AG09309 (cell line): ENCODE measurements around the gene LRP1B.

Experiments
- DNase-seq: peaks from one replicate; pipeline ENCODE4 v3.0.0-alpha.2; 2010; ENCODE audit warnings: low read depth
- H3K4me3 ChIP-seq: 2 replicates; pipeline ENCODE4 v1.5.1; 2011; ENCODE audit warnings: mild to moderate bottlenecking, low read depth, low read length, moderate library complexity; ENCODE audit not compliant: control insufficient read depth
- CTCF ChIP-seq: IDR thresholded peaks from 2 replicates; pipeline ENCODE4 v1.5.1; 2011; ENCODE audit warnings: mild to moderate bottlenecking, low read depth, low read length, inconsistent platforms; ENCODE audit not compliant: insufficient read depth, control insufficient read depth; ENCODE audit errors: missing control alignments

The LRP1B gene

GRCh38 chr2:140316345-140316744, 1814.5 kb downstream of the LRP1B start:
- DNase-seq = no peak
- TF ChIP-seq CTCF = no peak
- H3K4me3 ChIP-seq = no peak overlapping the region

- TF ChIP-seq CTCF = no peak
- H3K4me3 ChIP-seq = no peak overlapping the region
- no peak for DNase-seq
Observed at GRCh38 chr2:140311905-140312304, 1818.9 kb downstream of the LRP1B start.

- TF ChIP-seq CTCF = no peak
- no peak overlapping the region for H3K4me3 ChIP-seq
Observed at GRCh38 chr2:140308706-140309105, 1822.1 kb downstream of the LRP1B start.

GRCh38 chr2:140307532-140307931, 1823.3 kb downstream of the LRP1B start:
- no peak overlapping the region for H3K4me3 ChIP-seq
- DNase-seq = no peak
- no peak for TF ChIP-seq CTCF

More at GRCh38 chr2:140308706-140309105, 1822.1 kb downstream of the LRP1B start:
- no peak for DNase-seq

GRCh38 chr2:140295767-140296166, 1835.0 kb downstream of the LRP1B start:
- H3K4me3 ChIP-seq = no peak overlapping the region
- no peak for TF ChIP-seq CTCF
- DNase-seq = no peak

- no peak for DNase-seq
- TF ChIP-seq CTCF = no peak
- no peak overlapping the region for H3K4me3 ChIP-seq
Observed at GRCh38 chr2:140288726-140289125, 1842.1 kb downstream of the LRP1B start.

GRCh38 chr2:140288213-140288612, 1842.6 kb downstream of the LRP1B start:
- no peak for TF ChIP-seq CTCF
- no peak for DNase-seq
- H3K4me3 ChIP-seq = no peak overlapping the region
